Ishikawa (cell line): Measurements from ENCODE around the gene CRTAC1.

Source experiments
- CEBPB ChIP-seq: IDR thresholded peaks from 2 replicates; pipeline ENCODE4 v1.6.1; 2012
- CREB1 ChIP-seq: IDR thresholded peaks from 2 replicates; pipeline ENCODE4 v1.6.1; 2012; ENCODE audit warnings: low read depth
- EP300 ChIP-seq: IDR thresholded peaks from 2 replicates; pipeline ENCODE4 v1.6.1; 2012; ENCODE audit warnings: borderline replicate concordance
- FOXM1 ChIP-seq: IDR thresholded peaks from 2 replicates; pipeline ENCODE4 v1.6.1; 2012; ENCODE audit warnings: low read depth, borderline replicate concordance
- NFIC ChIP-seq: IDR thresholded peaks from 2 replicates; pipeline ENCODE4 v1.6.1; 2012
- RAD21 ChIP-seq: IDR thresholded peaks from 2 replicates; pipeline ENCODE4 v1.6.1; 2012; ENCODE audit warnings: low read depth
- TAF1 ChIP-seq: IDR thresholded peaks from 2 replicates; pipeline ENCODE4 v1.6.1; 2012; ENCODE audit warnings: low read depth, mild to moderate bottlenecking
- TCF12 ChIP-seq: IDR thresholded peaks from 2 replicates; pipeline ENCODE4 v1.6.1; 2012; ENCODE audit warnings: low read depth
- TEAD4 ChIP-seq: IDR thresholded peaks from 2 replicates; pipeline ENCODE4 v1.6.1; 2012
- YY1 ChIP-seq: IDR thresholded peaks from 2 replicates; pipeline ENCODE4 v1.6.1; 2012; ENCODE audit warnings: low read depth
- ZBTB7A ChIP-seq: IDR thresholded peaks from 2 replicates; pipeline ENCODE4 v1.6.1; 2012; ENCODE audit warnings: low read depth
- TF ChIP-seq, protein P1 (sequence below): IDR thresholded peaks from 2 replicates; pipeline ENCODE4 v1.6.1; 2012; ENCODE audit warnings: low read depth, mild to moderate bottlenecking
- TF ChIP-seq, protein P2 (sequence below): IDR thresholded peaks from 2 replicates; pipeline ENCODE4 v1.6.1; 2012

DNA sequence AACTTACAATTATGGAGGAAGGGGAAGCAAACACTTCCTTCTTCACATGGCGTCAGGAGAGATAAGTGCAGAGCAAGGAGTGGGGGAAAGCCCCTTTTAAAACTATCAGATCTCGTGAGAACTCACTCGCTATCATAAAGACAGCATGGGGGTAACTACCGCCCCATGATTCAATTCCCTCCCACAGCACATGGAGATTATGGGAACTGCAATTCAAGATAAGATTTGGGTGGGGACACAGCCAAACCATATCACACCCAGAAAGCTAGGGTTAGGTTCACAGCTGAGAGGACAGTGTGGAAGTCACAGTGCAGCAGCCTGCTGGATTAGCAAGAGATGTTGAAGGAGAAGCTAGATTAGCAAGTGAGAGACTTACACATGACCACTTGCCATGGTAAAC lies 81.6 kb downstream of the CRTAC1 start:
- TF ChIP-seq, protein P1, sequence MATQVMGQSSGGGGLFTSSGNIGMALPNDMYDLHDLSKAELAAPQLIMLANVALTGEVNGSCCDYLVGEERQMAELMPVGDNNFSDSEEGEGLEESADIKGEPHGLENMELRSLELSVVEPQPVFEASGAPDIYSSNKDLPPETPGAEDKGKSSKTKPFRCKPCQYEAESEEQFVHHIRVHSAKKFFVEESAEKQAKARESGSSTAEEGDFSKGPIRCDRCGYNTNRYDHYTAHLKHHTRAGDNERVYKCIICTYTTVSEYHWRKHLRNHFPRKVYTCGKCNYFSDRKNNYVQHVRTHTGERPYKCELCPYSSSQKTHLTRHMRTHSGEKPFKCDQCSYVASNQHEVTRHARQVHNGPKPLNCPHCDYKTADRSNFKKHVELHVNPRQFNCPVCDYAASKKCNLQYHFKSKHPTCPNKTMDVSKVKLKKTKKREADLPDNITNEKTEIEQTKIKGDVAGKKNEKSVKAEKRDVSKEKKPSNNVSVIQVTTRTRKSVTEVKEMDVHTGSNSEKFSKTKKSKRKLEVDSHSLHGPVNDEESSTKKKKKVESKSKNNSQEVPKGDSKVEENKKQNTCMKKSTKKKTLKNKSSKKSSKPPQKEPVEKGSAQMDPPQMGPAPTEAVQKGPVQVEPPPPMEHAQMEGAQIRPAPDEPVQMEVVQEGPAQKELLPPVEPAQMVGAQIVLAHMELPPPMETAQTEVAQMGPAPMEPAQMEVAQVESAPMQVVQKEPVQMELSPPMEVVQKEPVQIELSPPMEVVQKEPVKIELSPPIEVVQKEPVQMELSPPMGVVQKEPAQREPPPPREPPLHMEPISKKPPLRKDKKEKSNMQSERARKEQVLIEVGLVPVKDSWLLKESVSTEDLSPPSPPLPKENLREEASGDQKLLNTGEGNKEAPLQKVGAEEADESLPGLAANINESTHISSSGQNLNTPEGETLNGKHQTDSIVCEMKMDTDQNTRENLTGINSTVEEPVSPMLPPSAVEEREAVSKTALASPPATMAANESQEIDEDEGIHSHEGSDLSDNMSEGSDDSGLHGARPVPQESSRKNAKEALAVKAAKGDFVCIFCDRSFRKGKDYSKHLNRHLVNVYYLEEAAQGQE: no peak
- TF ChIP-seq, protein P2, sequence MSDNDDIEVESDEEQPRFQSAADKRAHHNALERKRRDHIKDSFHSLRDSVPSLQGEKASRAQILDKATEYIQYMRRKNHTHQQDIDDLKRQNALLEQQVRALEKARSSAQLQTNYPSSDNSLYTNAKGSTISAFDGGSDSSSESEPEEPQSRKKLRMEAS: no peak
- TF ChIP-seq NFIC (no peak), ZBTB7A (no peak), RAD21 (no peak), EP300 (no peak), TEAD4 (no peak), CREB1 (no peak), TAF1 (no peak), FOXM1 (no peak), TCF12 (no peak), CEBPB (no peak), YY1 (no peak)
